SK-N-DZ (cell line): ENCODE results near the gene LTF.

Source experiments
- DNase-seq: peaks from one replicate; pipeline ENCODE4 v3.0.0-alpha.2; 2015; ENCODE audit warnings: low spot score

Gene LTF

DNA sequence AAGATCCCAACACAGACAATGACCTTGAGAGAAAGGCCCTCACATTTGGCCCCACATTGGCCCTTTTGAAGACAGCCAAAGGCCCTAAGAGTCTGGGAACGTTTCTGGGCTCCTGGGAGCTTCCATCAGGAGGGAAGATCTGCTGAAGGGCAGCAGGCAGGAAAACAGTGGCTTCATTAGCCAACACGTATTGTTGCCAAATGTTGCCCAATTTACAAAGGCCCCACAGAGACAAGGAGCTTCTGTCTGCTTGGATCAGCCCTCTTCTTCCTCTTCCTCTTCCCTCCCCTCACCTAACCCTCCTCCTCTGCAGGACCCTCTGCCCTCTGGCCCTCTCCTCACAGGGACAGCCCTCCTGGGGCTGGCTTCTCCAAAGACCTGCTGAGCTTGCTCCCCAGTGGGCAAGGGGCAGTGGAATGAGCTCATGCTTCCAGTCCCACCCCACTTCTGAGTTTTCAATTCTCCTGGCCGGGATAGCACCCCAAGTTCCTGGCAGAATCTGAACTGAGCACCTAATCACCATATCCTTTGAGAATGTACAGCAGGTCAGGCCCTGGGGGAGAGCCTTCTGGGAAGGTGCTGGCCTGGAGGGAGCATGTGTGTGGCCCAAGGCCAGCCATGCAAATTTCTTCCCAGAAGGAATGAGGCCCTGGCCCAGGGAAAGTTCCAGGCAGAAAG lies 5.1 kb upstream of the LTF start:
- no peak for DNase-seq

DNA sequence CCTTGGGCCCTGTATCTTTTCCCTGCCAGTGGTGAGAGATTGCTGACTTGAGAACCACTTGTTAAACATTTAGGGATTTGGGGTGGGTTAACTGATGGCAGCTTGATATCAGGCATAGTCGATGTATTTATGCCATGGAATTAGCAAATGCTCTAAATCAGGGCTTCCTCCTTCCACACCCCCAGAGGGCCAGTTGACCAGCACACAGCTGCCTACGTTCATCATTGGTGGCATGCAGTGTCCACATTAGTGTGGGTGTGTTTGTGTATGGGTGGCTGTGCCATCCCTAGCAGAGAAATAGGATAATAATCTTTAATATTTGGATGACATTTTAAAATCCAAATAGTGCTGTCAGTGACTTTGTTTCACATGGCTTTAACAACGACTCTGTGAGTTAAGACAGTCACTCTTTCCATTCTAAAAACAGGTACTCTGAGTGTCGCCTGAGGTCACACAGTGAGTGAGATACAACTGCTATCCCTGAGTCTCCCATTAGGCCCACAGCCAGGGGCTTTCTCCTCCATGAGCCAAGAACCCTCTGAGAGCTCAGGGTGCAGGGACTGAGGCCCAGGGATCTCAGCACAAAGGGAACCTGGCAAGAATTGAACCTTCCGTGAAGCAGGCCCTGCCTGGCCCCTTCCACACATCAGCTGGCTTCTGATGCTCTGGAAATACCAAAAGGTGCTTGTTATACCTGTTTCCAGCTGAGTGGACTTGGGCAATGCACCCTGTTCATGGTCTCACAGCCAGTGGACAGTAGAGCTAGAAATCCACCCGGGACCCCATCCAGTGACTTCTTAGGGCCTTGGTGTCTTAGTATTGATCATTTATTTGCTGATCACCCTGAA lies 4.3 kb upstream of the LTF start:
- DNase-seq: no peak

DNA sequence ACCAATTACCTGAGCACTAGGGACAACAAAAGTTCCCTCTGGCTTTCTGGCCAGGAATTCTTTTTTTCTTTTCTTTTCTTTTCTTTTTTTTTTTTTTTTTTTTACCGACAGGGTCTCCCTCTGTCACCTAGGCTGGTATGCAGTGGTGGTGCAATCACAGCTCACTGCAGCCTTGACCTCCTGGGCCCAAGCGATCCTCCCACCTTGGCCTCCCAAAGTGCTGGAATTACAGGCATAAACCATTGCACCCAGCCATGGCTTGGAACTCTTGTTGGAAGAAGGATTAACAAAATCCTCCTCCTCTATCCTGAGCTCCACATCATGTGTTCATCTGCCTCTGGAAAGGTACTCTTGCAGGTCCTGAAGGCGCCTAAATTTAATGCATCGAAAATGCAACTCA lies 2.9 kb upstream of the LTF start:
- no peak for DNase-seq

DNA sequence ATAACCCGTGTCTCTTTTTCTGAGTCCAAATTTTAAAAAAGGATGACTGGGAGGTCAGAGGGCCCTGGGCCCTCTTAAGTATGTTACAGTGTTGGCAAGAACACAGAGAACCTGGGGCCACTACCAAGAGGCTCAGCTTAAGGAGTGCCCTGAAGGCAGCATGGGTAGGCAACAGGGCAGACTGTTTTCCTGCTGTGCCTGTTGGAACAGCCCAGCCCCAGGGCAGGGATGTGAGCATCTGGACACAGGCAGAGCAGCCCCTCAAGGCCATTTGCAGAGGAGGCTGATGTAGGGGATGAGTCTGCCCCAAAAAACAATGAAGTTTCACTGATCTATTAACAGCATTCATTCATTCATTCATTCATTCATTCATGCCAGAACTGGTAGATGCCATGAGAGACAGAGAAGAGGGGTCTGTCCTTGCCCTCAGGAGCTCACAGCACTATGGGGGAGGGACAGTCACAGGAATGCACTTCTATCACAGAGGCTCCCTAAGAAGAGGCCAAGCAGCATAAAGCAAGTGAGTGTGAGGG lies 2.2 kb upstream of the LTF start:
- no peak for DNase-seq

DNA sequence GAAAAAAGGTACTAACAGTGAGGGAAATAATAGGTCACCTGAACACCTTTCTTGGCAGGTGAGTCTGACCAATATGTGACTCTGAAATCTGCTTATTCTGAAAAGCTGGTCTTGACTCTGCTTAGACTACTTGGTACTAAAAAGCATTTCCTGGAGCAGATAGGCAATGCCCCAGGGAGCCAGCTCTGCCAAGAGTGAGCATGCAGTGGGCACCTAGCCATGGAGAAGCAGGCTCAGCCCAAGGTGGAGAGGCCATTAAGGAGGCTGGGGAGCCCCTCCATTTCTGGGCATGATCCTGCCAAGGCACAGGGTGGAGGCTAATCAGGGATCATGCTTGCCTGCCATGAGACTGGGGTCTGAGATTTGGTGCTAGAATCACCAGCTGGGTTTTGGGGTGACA lies 1.6 kb upstream of the LTF start:
- no peak for DNase-seq

DNA sequence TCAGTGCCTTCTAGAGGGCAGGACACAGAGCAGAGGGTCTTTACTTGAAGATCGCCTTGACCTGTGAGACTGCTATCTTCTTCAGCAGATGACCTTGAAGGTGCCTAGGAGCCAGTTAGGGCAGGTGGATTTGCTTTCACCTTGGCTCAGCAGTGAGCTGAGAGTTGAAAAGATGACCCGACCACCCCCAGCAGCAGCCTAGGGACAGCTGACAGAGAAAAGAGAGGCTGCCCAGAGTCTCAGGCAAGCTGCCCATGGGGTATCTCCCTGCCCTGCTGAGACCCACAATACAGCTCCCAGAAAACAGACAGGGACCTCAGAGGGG lies 453 bp upstream of the LTF start:
- no peak for DNase-seq

DNA sequence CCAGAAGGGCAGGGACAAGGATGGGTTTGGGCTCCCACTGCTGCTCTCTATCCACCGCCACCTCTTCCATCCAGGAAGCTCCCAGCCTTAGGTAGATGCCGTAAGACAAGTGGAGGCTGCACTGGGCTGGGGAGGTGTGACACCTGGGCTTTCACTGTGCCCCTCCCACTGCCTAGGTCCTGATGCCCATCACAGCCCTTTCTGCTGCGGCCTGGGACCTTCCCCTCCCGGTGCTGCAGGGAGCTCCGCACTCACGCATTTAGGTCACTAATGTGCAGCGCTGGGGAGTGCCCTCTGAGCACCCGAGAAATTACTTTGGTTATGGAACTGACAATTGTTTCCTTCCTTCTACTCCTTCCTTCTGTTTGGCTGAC lies 850 bp downstream of the LTF start:
- no peak for DNase-seq

DNA sequence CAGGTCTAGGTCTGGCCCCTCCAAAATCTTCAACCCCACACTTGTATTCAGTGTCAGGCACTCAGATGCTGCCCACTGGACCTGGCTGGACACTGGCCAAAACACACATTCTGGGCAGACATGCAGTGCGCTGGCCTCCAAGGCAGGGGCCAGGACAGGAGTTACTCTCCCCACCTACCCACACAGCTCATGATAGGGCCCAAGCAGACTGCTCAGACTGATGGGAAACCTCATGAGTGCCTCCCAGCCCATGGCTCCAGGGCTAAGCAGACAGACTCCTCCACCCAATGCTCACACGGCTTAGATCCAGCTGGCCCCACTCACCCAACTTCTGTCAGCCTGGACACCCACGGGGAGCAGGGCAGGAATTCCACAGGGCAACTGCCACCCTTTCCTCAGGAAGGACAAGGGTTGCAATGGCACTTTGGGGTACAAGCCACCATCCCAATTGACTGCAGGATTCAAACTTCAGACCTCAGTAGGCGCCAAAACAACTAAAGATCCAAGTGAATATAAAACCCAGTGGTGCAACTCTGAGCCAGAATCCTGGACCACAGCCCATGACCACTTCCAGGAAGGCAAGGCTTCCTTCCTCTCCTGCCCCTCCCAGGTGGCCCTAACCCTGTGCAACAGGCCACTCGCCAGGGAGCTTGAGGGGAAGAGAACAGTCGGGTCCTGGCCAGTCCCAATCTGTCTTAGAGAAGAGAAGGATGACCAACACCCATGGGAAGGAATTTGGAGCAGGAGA lies 1.4 kb downstream of the LTF start:
- DNase-seq: no peak

DNA sequence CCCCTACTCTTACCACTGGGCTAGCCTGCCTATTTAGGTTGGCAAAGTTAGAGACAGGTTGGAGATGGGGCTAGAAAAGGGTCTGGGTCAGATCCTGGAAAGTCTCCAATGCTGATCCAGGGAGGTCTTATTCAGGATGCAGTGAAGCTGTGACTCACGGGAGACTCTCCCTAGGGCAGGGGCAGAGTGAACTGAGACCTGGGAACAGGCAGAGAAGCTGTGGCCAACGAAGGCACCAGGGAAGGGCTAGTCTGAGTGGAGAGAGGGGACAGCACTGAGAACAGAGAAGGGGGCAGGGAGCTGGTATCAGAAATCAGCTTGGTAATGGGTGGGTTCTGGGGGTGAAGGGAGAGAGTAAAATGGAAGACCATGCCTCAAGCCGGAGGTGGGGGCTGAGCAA lies 2.2 kb downstream of the LTF start:
- DNase-seq: no peak

DNA sequence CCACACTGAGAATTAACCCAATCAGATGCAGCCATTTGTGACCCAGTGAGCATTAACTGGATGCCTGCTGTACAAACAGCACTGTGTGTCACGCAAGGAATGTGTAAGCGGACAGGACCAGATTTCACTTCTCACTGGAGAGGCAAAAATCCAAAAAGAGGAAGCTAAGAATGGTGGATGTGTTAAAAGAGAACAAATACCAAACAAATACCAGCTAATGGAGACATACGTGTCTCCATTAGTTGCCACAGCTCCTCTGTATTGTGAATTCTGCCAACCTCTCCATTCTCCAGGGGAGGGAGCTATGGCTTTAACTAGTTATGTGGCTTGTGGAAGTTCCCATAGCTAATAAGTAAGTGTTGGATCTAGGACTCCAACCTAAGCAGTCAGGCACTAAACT lies 2.6 kb downstream of the LTF start:
- DNase-seq: no peak

DNA sequence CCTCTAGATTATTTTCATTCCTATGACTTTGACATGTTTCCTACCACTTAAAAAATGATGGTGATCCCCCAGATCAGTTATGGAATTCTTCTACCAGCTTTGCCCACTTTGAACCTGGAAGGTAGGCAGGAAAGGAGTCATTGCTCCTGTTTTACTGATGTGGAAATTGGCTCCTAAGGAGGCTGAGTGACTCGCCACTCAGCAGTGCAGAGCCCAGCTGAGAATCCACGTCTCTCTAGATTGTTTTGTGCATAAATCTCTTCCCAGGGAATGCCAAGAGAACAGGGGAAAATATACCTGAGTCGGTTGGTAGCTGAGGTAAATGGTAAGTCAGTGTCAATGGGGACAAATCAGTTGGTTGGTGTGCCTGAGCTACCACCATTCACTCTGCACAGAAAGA lies 4.7 kb downstream of the LTF start:
- DNase-seq: no peak

DNA sequence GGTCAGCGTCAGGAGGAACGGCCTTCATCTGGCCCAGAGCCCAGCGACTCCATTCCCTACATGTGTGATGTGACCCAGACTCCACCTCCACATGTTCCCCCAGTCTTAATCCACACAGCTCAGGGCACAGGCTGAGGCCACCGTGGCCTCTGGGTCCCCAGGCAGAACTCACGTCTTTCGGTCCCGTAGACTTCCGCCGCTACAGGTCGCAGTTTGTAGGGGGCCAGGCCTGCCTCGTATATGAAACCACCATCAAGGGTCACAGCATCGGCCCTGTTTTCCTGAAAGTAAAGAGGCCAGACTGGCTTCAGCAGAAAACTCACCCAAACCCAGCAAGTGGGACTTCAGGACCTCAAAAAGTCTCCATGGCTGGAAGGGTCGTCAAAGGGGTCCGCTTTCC lies 8.6 kb downstream of the LTF start:
- DNase-seq: no peak

DNA sequence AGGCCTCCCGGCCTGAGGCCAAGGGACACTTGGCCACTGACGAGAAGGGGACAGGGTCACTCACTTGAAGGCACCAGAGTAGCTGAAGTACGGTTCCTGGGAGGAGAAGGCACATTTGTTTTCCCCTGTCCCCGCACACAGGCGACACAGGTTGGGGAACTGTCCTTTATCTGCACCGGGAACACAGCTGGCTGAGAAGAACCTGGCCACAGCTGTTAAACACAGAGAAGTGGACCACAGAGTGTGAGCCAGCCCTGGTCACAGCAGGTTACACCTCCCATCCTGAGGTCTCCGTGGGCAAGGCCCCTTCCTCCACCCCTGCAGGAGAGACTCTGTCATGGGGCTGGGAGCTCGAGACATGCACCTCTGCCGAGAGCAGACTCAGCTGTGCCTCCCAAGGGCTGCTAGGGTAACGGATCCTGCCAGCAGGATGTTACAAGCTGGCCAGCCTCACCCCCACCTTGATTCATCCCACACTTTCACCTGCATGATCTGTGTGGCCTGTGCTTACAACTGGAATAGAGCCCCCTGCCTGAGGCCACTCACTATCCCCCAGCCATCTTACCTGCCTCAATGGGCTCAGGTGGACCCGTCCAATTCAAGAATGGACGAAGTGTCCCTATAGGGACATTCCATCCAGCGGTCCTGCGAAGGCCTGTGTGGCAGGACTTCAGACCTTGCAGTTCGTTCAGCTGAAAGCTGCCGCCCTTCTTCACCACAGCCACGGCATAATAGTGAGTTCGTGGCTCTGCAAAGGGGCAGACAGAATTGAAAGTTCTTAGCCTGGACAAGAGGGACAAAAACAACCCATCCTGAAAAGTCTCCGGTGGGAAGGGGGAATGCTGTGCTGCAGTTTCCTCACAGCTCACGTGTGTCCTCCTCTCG lies 9.2 kb downstream of the LTF start:
- DNase-seq: no peak

DNA sequence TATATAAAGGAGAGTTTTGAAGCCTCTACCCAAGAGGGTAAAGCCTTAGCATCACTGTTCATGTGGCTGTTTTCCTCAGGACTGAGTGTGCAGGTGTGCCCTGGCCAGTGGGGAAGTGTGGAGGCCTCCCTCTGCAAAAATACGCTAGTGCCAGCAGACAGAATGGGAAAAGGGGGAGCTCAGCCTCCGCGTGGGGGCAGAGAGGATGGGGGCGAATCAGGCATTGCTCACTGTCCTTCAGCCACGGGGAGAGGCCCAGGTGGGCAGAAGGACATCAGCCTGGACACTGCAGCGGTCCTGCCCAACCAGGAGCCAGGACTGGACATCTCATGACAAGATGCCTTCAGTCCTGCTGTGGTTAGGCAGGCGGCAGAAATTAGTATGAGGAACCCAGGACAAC lies 10.1 kb downstream of the LTF start:
- no peak for DNase-seq

DNA sequence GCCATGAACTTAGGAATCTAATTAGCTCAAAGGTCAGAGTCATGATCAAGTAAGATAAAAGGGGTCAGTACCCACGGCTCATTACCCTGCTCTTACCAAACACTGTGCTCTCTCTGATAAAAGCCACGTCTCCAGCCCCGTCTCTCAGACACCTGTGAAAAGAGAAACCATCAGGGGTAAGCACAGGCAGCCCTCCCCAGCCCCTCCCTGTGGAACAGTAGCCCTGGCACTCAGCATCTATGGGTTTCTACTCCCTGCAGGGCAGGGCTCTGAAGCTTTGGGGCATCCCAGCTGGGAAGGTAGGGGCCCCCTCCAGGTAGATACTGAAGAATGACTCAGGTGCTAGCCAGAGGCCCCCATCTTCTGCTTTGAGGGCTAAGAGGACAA lies 10.5 kb downstream of the LTF start:
- no peak for DNase-seq

DNA sequence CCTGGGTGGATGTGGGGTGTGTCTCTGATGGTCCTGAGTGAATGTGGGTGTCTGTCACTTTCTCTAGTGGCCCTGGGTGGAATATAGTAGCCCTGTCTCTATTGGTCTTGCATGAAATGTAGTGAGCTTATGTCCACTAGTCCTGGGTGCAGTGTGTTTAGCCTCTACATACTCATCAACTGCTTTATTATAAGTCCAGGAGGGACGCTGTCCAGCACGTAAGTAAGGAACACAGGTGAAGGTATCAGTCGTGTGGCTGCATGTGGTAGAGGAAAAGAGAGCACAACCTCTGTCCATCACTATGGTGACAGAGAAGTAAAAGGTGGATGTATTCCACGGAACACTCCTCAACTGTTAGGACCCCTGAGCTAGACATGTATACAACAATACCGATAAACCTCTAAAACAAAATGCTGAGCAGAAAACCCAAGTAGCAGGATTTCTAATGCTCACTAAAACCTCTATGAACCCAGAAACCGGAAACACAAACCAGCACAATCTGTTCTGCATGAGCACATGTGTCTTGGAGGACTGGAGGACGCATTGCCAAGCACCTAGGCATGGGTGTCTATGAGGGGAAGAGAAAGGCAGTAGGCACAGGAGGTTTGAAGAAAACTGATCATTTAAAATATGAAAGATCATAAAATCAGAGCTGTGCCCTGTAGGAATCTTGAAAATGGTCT lies 11.0 kb downstream of the LTF start:
- no peak for DNase-seq

DNA sequence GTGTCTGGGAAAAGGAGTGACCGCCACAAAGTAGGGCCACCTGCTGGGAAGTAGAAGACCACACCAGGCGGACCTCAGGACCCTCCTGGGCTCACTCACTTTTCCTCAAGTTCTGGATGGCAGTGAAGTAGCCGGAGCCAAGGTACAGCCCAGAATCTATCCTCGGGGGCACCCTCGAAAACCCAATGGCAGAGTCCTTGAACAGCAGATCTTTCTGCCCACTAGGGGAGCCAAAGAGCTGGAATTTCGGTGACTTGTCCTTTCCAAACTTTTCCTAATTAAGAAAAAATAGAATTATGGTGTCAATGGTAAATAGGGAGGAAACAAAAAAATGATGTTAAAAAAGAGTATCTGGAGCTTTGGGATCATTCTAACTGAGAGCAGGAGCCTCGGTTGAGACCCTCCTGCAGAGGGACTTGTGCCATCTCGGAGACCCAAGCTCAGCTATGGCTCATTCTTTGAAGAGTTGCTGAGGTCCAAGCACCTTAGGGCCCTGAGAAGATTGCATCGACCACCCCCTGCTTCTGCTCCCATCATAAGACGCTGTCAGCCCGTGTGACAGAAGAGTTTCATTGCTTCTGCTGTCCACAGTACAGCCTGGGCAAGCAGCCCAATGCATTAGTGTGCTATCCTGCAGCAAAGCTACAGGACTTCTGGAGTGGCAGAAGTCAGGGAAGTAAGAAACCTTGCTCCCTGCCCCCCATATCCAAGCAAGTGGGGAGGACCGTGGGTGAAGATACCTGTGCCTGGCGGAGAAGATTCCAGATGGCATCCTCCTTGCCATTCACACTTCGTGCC lies 14.8 kb downstream of the LTF start:
- no peak for DNase-seq

DNA sequence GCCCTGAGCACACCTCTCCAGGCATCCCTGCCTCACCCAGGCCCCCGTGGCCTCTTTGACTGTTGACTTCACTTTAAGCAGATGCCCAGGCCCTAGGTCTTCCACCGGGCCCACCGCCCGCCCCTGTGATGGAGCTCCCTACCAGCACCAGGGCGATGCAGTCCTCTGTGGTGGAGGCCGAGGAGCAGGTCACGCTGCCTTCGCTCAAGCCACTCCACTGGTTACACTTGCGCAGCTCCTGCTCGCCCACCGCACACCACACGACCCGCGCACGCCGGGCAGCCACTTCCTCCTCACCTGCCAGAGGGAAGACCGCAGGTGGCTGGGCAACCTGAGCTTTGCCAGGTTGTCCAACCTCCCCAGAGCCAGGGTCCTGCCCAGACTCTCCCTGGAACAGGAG lies 16.0 kb downstream of the LTF start:
- DNase-seq: no peak

DNA sequence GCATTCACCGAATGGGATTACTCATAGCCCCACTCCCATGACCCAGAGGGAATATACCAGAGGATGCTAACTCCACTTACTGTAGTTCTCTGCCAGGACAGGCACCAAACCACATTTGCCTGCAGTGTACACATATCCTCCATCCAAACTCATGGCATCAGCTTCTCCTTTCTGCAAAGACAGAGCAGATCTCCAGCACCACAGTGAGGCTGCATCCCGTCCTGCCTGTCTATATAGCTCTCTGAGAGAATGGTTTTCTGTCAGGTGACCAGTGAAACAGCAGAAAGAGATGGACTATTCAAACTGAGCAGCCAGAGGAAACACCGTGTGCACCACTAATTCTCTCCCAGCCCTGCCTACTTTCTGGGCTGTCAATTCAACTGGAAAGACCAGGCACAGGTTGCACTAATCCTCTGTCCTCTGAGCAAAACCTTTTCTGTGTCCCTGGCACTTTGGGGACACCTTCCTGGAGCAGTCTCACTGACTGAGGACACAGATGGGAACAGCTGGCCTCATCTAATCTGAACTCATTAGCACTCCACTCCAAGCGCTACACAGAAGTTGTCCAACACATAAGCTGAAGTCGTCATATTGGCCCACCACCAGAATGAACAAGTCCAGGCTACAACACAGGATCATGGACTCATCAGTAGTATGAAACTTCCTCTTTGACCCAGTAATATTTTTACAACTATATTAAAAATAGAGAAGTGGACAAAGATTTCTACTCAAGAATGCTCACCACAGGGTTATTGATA lies 17.3 kb downstream of the LTF start:
- no peak for DNase-seq
